GM13976 (cell line): ENCODE measurements around the gene BIRC2.

Experiments
- DNase-seq: peaks from one replicate; pipeline ENCODE4 v3.0.0; 2012; ENCODE audit warnings: low spot score
- in situ Hi-C: fragments of 300-500 bp; cut with MboI; formaldehyde crosslinking; loops from one replicate; pipeline ENCODE4 v1.12.0; 2022; ENCODE audit warnings: low sequenced_read_pairs, mixed read lengths, inconsistent platforms; ENCODE audit not compliant: unreplicated experiment
- TF ChIP-seq, protein P1 (sequence below): IDR thresholded peaks from 2 replicates; pipeline ENCODE4 v1.5.1; 2012; ENCODE audit warnings: borderline replicate concordance, mild to moderate bottlenecking; ENCODE audit not compliant: insufficient read depth; ENCODE audit errors: extremely low read depth, missing control alignments, control extremely low read depth

The BIRC2 gene

DNA sequence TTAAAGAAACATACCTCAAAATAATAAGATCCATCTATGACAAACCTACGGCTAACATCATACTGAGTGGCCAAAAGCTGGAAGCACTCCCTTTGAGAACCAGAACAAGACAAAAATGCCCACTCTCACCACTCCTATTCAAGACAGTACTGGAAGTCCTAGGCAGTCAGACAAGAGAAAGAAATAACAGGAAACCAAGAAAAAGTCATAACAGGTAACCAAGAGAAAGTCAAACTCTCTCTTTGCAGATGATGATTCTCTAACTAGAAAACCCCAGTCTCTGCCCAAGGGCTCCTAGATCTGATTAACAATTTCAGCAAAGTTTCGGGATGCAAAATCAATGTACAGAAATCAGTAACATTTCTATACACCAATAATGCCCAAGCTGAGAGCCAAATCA, 70.0 kb downstream of the BIRC2 start:
- in situ Hi-C loops = no loop called here
- TF ChIP-seq, protein P1, sequence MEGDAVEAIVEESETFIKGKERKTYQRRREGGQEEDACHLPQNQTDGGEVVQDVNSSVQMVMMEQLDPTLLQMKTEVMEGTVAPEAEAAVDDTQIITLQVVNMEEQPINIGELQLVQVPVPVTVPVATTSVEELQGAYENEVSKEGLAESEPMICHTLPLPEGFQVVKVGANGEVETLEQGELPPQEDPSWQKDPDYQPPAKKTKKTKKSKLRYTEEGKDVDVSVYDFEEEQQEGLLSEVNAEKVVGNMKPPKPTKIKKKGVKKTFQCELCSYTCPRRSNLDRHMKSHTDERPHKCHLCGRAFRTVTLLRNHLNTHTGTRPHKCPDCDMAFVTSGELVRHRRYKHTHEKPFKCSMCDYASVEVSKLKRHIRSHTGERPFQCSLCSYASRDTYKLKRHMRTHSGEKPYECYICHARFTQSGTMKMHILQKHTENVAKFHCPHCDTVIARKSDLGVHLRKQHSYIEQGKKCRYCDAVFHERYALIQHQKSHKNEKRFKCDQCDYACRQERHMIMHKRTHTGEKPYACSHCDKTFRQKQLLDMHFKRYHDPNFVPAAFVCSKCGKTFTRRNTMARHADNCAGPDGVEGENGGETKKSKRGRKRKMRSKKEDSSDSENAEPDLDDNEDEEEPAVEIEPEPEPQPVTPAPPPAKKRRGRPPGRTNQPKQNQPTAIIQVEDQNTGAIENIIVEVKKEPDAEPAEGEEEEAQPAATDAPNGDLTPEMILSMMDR = no peak
- no peak for DNase-seq

GRCh38 chr11:102419181-102419580, 72.2 kb downstream of the BIRC2 start:
- TF ChIP-seq, protein P1 = no peak
- no peak for DNase-seq
- in situ Hi-C loops = no loop called here

GRCh38 chr11:102420547-102420946, 73.5 kb downstream of the BIRC2 start:
- in situ Hi-C loops = no loop called here
- TF ChIP-seq, protein P1 = no peak
- DNase-seq = no peak

GRCh38 chr11:102421261-102421660, 74.2 kb downstream of the BIRC2 start:
- DNase-seq = no peak
- in situ Hi-C loops = no loop called here
- TF ChIP-seq, protein P1 = no peak

DNA sequence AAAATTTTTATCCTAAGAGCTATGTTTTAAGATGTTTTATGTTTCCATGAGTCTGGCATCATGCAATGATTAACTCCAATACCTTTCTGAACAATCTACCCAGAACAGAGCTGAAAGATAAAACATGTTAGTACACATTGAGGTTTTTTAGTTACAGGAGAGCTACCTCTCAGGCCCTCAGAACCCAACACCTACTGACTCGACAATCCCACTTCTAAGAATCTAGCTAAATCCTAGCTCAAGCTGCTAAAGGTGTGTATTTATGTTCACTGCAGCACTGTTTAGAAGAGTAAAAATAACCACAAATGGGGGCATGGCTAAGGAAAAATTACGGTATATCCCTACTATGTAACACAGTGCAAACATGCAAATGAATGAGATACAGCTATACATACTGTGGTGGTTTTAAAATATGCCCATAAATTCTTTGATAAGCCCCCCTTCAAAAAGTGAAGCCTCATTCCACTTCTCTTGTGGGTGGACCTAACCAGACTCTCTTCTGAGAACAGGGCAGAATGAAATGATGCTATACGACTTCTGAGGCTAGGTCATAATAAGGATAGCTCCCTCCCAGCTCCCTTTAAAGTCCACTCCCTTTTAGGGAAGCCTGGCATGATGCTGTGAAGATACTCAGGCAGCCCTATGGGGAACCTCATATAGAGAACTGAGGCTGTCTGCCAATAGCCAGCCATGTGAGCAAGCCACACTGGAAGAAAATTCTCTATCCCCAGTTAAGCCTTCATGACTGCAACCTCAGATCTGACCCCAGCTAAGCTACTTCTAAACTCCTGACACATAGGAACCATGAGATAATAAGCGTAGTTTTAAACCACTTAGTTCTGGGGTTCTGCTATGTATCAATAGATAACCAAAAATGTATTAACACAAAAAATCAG, 76.1 kb downstream of the BIRC2 start:
- TF ChIP-seq, protein P1 = no peak
- DNase-seq = no peak
- in situ Hi-C loops = no loop called here

- no peak for DNase-seq
- in situ Hi-C loops = no loop called here
- TF ChIP-seq, protein P1 = no peak
Observed at GRCh38 chr11:102423936-102424335, 76.9 kb downstream of the BIRC2 start.
